ENCODE data around the gene PPFIA4. TPM values are rescaled to one million over a fixed set of nuclear protein-coding genes. Genes with fewer than 3 reads are reported as not detected.

The PPFIA4 gene
- total RNA-seq, 1 donor from 2014 or later: 11.1 TPM

DNA sequence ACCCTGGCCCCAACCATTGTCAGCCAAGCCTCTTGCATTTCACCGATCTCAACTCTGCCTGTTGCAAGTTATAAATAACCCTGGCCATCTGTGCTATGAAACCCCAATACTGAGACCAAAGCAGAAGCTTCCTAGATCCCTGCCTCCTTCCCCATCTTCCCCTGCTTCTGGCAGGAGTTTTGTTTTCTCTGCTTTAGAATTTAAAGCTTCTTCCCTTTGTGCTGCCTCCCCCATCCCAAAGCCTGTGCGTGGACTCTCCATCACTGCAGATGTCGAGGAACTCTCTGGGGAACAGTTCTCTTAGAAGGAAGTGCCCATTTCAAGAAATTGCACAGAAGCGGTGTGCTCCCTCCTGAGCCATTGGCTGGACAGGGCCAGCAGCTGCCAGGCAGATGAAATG is 76.9 kb downstream of the PPFIA4 start:
- no peak for DNase-seq

- DNase-seq: no peak
Observed at GRCh38 chr1:203103829-203104495, 77.7 kb downstream of the PPFIA4 start.

GRCh38 chr1:203104789-203105390 is 78.6 kb downstream of the PPFIA4 start:
- DNase-seq: no peak

- DNase-seq: no peak
Observed at GRCh38 chr1:203112475-203112874, 86.2 kb downstream of the PPFIA4 start.

DNA sequence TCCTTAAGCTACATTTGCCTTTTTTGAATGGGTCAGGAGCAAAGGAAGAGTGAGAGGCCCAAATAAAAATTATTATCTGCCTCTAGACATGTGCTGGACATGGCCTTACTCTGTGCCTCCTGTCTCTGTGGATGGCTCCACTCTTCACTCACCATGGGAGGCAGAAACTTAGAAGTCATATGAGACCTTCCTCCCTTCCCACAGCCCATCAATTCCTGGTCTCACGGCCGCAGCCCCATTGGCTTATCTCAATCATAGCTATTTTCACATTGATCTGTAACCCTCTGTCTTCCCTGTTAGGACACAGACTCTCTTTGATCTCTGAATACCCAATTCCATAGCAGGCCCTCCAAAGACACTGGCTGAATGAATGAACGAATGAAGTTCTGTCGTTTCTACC is 87.0 kb downstream of the PPFIA4 start:
- DNase-seq: no peak

DNA sequence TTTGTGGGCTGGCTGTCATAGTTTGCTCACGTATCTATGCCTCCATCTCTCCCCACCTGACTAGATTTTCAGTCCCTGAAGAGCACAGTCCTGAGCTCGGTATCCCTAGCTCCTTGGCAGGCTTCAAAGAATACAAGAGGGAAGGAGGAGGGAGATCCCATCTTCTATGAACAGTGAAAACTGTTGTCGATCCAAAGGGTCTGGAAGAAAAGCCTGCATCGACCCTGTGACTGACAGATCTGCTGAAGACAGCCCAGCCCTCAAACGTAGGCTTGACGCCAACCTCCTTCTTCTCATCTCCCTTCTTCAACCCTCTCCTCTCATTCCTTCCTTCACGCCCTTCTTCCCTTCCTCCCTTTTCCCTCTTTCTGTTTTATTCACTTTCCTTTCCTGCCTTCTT is 87.9 kb downstream of the PPFIA4 start:
- no peak for DNase-seq

GRCh38 chr1:203116091-203116820 is 90.0 kb downstream of the PPFIA4 start:
- no peak for DNase-seq

DNA sequence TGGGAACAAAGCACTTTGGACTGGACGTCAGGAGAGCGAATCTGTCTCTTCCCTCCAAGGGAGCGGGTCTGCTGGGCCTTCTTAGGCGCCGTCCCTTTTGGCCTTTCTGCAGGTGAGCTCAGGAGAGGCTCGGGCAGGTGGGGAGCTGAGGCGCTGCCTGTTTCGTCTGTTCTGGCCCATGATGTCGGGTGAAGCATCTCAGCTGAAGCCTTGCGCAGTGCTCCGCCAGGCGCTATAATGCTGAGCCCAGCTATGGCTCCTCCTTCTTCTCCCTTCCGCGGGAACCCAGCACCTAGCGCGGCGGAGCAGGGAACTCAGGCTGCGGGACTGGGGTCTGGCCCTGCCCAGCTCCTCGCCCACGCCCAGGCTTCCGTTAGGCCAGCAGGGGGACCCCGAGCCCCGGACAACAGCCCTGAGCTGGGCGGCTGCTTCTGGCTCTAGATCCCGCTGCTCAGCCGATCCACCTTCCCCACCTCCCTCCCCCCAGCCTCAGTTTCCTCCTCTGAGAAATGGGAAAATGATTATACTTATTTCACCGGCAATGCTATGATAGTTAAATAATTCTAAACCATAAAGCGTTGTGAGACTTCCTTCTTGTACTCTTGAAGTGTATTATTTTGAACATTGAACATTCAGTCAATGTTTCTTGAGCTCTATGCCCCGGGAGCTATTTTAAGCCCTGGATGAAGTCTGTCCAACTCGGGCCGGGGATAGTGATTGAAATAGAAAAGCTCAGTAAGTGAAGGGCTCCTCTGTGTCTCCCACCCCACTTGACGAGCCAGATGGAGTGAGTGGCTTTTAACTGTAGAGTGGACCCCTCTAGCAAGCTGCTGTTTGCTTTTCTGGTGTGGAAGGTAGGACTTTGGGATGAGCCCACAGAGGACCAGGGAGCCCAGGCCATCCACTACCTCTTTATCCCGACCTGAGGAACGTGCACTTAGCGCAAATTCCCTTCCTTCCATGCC is 91.6 kb downstream of the PPFIA4 start:
- DNase-seq: peak; percentile 31

DNA sequence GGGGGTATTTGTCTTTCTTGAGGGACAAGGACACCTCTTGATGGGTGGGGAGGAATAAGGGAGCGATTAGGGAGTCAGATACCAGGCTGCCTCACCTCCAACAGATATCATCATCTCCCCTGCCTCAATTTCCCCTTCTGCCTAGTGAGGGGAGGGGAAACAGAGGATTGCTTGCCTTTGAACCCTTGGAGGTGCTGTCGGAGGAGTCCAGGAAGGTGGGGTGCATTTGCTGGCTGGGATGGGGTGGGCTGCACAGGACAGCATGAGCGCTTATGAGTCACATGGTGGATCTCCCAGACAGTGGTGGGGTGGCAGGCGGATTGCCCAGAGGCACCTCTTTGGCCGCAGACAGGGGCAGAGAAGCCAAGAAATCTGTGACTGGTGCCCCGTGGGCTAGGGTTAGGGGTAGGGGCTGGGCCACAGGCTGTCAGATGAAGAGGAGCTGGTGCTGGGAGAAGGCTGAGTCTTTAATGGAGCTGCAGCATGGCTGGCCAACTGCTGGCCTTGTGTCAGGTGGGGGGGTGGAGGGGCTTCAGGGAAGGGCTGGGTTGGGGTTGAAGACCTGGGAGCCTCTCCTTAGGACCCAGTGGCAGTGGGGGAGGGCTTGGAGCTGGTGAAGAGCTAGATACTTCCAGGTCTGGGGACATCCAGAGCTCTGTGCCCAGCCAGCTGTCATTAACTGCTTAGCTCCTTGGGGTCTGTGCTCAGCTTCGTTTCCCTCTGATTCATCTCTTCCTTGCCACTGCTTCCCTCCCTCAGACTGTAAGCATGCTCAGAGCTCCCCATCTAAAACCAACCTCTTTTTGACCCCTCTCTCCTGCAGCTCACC is 94.2 kb downstream of the PPFIA4 start:
- no peak for DNase-seq

DNA sequence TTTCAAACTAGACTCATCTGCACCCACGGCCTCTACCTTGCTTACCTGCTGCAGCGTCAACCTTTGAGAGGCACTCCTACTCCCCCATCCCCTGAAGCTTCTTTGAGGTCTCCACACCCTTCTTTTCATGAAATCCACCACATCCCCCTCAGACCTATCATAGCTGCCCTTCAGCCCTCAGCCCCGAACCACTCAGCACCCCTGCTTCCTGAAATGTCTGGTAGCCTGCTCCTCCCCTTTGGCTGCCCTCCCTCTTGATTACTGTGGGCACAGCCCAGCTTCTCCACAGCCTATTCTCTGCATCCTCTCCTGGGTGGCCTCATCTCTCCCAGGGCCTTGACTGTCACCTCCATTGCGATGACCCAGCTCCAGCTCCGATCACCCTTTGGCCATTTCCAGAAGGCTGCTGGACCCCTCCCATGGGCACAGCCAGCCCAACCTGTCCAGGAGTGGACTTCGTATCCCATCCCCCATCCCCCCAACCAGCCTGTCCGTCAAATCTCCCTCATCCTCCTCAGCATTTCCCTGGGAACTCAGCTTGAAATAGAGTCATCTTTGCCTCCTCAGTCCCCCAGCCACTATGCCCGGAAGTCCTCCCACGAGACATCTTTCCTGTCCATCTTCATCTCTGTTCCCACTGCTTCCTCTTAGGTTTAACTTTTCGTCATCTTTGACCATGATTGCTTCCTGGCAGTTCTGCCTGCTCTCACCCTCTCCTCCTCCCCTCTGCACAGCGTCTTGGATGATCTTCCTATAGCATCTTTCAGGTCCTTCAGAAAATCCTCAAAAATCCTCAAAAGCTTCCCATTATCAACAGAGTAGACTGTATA is 95.1 kb downstream of the PPFIA4 start:
- DNase-seq: no peak

DNA sequence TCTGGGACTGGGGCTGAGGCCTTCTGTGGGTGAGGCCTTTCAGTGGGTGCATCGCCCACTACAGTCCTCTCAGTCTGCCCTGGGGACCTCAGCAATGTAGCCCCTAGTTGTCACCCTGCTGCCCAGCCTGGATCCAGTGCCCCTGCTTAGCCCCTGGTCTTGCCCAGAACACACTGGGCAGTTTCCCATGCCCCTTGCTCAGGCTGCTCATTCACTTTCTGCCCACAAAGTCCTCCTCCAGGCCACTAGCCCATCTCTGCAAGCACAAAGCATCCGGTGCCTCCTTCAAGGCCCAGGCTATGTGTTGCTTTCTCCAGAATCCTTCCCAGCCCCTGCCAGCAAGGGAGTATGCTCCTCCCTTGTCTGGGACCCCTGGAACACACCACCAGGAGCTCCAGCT is 95.9 kb downstream of the PPFIA4 start:
- no peak for DNase-seq

DNA sequence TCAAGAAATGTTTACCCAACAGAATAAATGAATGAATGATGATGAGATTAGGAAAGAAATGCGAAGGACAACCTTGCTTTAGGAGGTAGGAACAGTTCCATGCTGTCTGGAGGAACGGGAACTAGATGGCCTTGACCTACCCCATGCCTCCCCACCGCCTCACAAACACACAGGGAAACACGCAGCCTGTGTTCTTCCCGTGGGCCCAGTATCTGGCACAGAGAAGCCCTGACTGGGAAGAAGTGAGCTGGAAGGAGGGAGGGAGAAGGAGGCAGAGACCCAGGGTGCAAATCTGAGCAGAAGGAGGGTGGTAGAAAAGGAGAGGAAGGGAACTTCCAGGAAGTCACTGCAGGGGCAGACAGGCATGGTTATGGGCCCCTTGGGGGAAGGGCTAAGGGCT is 97.7 kb downstream of the PPFIA4 start:
- DNase-seq: no peak

DNA sequence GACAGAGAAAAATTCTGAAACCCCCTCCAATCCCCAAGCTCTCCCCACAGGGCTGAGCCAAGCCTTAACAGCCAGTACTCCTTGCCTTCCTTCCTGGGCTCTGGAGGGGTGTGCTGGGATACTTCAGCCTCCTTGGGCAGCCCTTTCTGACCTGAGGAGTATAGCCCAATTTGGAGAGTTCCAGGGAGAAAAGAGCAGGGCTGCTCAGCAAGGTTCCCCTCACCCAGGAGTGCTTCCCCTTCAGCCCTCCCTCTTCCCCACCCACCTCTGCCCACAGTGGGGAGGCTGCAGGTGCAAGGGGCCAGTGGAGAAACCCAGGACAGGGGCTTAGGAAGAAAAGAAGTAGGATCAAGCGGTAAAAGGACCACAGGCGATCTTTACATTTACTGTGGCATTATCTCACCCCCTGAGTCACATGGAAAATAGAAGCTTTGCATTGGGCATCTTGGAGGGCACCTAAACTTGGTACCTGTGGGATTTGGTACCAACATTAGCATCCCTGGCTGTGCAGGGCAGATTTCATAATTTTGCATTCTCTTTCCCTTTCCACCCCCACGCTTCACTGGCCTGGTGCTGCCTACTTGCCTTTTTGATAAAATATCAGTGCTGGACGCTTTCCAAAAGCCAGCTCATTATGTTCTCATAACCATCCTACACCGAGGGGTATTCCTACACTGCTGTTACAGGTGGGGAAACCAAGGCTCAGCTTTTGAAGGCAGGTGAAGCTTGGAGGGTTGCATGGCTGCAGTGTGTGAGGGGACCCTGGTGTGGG is 98.4 kb downstream of the PPFIA4 start:
- DNase-seq: no peak

DNA sequence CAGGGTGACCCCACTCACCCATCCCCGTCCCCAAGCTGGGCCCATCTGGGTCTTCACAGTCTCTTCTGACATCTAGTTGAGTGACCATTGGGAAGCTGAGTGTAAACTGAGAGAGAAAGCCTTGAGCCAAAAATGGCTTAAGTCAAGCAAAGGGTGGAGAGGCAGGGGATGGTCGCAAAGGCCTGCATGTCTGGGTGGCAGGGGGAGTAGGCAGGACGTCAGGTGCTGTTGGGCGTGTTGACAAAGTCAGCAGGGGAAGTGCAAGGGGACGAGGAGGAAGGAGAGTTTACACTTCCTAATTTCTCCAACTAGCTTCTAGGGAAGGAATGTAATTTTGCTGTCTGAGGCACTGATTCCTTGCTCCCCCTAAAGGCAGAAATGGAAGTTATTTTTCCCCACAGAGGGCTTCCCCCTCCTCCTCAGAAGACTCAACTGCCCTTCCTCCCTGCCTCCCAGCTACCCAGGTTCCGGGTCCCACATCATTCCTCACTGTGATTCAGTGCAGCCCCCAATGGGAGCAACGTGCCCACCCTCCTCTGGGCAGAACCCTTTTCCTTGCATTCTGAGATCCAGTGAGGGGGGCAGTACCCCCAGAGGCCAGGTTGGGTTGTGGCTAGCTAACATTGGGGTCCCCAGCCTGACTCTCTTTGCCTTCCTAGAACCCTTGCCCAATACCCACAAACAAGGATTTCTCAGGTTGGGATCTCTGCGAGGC is 100.0 kb downstream of the PPFIA4 start:
- DNase-seq: no peak

GRCh38 chr1:203126866-203127665 is 100.8 kb downstream of the PPFIA4 start:
- DNase-seq: no peak

DNA sequence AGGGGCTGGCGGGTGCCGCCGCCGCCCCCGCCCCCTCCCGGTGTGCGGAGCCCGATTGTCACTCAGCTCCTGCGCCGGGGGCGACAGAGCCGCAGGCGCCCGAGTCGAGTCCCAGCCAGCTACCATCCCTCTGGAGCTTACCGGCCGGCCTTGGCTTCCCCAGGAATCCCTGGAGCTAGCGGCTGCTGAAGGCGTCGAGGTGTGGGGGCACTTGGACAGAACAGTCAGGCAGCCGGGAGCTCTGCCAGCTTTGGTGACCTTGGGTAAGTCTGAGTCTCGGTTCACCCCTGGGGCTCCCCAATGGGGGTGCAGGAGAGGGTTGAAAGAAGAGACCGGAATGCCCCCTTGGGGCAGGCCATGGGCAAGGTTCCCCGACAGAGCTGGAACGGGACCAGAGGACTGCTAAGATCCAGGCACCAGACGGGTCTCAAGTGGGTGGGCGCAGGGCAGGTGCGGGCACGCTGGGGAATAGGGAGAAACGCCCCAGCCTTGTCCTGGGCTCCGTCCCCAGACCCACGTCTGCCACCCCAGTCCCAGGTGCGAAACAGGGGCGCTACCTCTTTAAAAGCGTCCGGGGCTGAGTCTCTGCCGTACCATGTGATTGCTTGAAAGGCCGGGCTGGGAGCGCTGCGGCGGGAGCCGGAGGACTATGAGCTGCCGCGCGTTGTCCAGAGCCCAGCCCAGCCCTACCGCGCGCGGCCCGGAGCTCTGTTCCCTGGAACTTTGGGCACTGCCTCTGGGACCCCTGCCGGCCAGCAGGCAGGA is 101.6 kb downstream of the PPFIA4 start, which contains the start of gene ADORA1:
TSS of gene ADORA1 (plus strand) at position 61 of the 765 bp plus-strand sequence. CDS start 1,116 bp downstream, outside the sequence.
- DNase-seq: peak; percentile 68

- DNase-seq: no peak
Observed at GRCh38 chr1:203128431-203128715, 102.1 kb downstream of the PPFIA4 start.

All from occipital lobe (tissue), 2 donors.